G401 (cell line): ENCODE measurements around the gene RPS21. TPM values are rescaled to one million over a fixed set of nuclear protein-coding genes. Genes with fewer than 3 reads are reported as not detected.

Source experiments
- DNase-seq: peaks from one replicate; pipeline ENCODE4 v3.0.0-alpha.2; 2015; ENCODE audit warnings: low spot score
- in situ Hi-C: cut with HindIII; loops from 2 replicates; pipeline ENCODE4 v1.10.0; 2016; ENCODE audit warnings: low sequenced_read_pairs, mixed read lengths
- total RNA-seq: library from RNA; depleted of rRNA; stranded (reverse); fragments of >200 nt; shearing (Covaris generic); gene quantifications from 2 replicates; pipeline ENCODE4 v1.2.3, GENCODE V29; 2014; rRNA removed

The RPS21 gene
- total RNA-seq, 1 experiment from 2014 or later = 1,245 TPM

DNA sequence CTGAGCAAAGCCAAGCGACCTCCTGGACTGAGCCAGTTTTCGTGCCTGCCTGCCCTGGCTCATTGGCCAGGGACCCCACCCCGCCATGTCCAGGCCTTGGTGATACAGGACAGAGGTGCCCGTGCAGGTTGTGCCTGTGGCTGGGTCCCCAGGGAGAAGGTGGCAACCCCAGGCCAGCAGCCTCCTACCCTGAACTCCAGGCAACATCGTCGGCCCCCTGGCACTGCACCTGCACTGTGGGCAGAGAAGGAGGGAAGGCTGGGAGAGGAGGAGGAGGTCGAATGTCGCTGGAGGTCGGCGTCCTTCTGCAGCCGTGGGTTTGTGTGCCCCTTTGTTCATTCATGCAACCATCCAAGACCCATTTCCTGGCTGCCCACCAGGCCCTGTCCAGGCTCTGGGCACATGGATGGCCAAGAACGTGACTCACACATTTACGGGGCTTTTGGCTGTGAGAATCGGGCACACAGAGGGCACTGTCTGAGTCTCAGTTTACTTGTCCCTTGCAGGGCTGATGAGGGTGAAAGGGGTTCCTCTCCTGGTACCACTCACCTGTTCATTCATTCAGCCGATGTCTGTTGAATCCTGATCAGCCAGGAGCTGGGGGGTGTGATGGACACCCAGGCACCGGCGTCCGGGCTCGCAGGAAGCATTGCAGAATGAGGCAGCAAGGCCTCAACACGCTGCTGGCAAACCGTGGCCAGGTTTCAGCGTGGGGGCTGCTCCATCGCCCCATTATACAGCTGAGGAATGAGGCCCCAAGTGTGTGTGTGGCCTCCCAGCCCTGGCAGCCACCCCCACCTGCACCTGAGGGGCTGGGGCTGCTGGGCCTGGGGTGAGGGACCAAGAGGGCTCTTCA, 42.8 kb downstream of the RPS21 start:
- in situ Hi-C loops = no loop called here
- DNase-seq = no peak

DNA sequence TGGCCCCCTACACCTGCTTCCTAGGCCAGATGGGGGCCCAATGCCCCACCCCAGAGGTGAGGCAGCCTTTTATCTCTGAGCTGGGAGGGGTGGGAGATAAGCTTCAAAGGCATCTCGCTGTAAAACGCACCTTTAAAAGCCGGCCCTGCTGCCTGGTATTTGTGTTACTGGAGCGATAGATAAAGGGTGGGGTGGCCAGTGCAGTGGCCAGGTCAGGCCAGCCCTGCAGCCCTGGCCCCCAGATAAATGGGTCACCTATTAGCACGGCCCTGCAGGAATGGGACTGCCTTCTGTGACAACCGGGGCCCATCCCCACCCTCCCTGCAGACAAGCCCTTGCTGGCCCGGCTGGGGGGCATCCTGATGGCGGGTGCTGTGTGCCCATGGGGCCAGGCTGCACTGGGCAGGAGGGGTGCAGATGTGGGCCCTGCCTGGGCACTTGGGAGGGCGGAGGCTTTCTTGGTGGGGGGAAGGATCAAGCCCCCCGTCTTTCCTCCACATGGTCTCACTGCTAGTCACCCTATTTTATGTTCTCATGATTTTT, 43.5 kb downstream of the RPS21 start:
- in situ Hi-C loops = no loop called here
- DNase-seq = no peak

DNA sequence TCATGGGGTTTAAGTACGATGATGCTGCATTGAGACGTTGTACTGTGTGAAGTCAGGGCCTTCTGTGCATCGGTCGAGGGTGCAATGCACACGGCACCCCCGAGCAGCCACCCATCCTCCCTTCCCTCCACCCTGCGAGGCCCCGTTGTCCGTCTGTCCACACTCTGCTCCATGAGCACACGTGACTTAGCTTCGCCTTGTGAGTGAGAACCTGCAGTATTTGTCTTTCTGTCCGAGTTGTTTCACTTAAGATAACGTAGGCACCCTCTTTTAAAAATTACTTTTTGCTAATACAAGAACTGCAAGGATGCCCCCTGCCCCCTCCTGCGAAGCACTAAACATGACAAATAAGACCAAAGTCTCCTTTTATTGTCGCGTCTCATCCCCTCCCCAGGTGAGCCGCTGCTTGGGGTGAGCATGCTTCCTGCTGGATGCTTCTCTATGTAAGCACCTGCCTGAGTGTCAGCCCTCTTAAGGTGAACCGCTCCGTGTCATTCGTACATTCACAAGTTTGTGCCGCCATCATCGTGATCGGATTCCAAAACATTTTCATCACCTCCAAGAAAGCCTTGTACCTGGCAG, 44.1 kb downstream of the RPS21 start:
- in situ Hi-C loops = no loop called here
- no peak for DNase-seq

DNA sequence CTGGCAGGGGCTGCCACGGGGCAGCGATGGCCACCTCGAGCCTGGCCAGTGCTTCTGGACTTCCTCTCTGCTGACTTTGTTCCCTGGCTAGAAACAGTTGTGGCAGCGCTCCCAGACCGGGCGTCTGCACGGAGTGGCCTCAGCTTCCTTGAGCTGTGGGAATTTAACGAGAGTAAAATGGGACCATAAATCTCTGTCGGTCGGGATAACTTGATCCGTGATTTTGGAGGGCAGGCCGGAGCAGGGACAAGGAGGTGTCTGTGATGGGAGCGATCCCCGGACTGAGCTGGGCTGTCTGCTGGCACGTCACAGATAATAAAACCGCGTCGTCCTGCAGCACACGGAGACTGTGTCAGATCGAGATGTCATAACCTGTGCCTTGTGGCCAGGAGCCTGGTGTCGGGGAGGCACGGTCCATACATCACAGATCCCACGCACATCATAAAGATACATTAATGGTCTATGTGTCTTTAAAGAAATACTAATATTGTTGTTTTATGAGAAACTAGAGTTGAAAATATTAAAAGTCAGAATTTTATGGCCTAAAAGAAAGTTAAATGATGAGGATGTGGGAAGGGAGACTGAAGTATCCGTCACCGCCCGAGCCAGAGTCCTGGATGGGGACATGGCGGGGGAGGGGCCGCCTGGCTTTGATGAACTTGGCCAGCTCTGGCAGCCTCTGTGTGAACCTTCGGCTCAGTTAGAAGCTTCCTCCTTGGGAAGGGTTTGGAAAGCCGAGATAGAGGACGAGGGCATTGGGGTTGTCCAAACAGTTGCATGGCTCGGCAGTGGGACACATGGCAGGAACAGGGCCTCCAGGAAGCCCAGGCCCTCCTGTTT, 47.0 kb downstream of the RPS21 start:
- DNase-seq = peak; percentile 8
- in situ Hi-C loops = no loop called here

DNA sequence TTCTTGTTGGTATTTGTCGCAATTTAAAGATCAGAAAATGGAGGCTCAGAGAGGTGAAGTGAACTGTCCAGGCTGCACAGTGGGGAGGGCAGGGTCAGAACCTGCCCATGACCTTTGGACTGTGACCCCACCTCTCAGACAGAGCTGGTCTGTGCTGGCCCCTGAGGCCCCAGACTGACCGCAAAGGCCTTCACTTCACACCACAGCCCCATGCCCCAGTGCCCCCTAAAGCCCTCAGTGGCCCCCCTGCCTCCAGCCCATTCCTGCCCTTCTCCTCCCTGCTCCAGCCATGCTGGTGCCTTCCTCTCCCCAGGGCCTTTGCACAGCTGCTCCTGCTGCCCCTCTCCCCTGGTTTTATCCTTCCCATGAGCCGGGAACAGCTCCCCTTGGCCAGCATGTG, 49.8 kb downstream of the RPS21 start:
- in situ Hi-C loops = no loop called here

DNA sequence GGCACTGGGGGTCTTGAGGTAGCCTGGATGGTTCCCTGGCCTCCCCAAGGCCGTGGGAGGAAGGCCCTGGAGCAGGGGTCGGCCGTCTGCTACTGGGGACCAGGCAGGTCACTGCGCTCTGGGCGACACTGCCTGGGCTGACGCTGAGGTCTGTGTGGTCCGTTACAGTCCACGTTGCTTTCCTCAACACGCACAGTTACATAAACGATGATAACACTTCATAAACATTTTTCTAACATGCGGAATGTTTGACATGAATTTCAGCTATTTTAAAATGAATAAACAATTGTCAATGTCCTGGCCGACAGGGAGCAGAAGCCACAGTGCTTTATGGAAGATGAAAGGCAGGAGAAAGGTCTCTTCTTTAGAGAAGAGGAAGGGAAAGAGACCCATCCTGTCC, 50.6 kb downstream of the RPS21 start:
- in situ Hi-C loops = no loop called here

More for the DNA sequence above, 49.8 kb downstream of the RPS21 start:
- DNase-seq = no peak

DNA sequence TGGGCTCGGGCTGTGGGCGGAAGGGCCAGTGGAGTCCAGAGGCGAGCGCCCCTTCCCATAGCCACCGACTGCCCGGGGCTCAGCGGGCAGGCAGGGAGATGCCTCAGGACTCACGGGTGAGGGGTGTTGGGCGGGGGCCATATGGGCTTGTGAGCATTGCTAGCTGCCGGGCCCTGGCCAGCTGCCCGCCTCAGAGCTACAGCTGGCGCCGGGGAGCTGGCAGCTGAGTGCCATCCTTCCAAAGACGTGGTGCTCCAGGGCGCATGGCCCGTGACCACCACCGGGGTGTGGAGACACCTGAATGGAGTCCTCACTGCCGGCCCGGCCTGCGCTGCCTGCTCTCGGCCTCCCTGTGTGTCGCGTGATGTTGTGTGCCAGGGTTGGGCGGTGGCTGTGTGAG, 51.0 kb downstream of the RPS21 start:
- DNase-seq = no peak
- in situ Hi-C loops = no loop called here

More for the DNA sequence above, 50.6 kb downstream of the RPS21 start:
- no peak for DNase-seq

Other genes with a start within 250 kb of the RPS21 start
- gene PSMA7, start 243.7 kb upstream of the RPS21 start, total RNA-seq = 631 and 699 TPM in 2 replicates
- 9.6 and 13.2 TPM in 2 replicates for gene SS18L1, start 243.3 kb upstream of the RPS21 start, total RNA-seq
- gene MTG2, start 204.1 kb upstream of the RPS21 start, total RNA-seq = 30.6 and 48.2 TPM in 2 replicates
- gene HRH3, start 166.8 kb upstream of the RPS21 start, total RNA-seq = not detected in 2 replicates
- gene OSBPL2, start 148.6 kb upstream of the RPS21 start, total RNA-seq = 18.0 and 19.6 TPM in 2 replicates
- 209 and 255 TPM in 2 replicates for gene ADRM1, start 84.1 kb upstream of the RPS21 start, total RNA-seq
- 21.6 and 28.3 TPM in 2 replicates for gene LAMA5, start 19.8 kb upstream of the RPS21 start, total RNA-seq
- gene CABLES2, start 20.2 kb downstream of the RPS21 start, total RNA-seq = 4.2 and 7.2 TPM in 2 replicates
- gene RBBP8NL, start 40.4 kb downstream of the RPS21 start, total RNA-seq = not detected in 2 replicates
- 0.18 and 0.71 TPM in 2 replicates for gene GATA5, start 88.9 kb downstream of the RPS21 start, total RNA-seq